HUDEP-2 (cell line): ENCODE results near the gene ORAI2.
"Not testable (repeated sequence)": the region's sequence is repeated elsewhere in the genome, so short reads cannot be mapped to it uniquely, and the experiment has no call there.

Source experiments
- DNase-seq, 76 experiments: peaks; one replicate each; lab custom pipeline; 2025; ENCODE audit not compliant: unreplicated experiment in 76 of 76; lab: John Stamatoyannopoulos, UW

The ORAI2 gene

GRCh38 chr7:102433219-102434038 is at the start of gene ORAI2:
TSS of gene ORAI2 (plus strand) at chr7:102433575. CDS start at chr7:102438957, 5,382 bp downstream.
- peak in 56 of 76 experiments; percentile 7 to 74 (median 50) for DNase-seq

- no peak for DNase-seq
These were observed 46.3 kb upstream of the ORAI2 start for GRCh38 chr7:102387064-102387463.

GRCh38 chr7:102389810-102390209 is 43.6 kb upstream of the ORAI2 start:
- no peak for DNase-seq

- peak in 67 of 76 experiments; percentile 1 to 79 (median 50) for DNase-seq
These were observed 42.5 kb upstream of the ORAI2 start for GRCh38 chr7:102390697-102391484.

- no peak for DNase-seq
These were observed 41.0 kb upstream of the ORAI2 start for GRCh38 chr7:102392330-102392729.

GRCh38 chr7:102393467-102393866 is 39.9 kb upstream of the ORAI2 start:
- DNase-seq, result no peak

- peak in 1 of 76 experiments; percentile 28 for DNase-seq
These were observed 37.8 kb upstream of the ORAI2 start for GRCh38 chr7:102395592-102395872.

GRCh38 chr7:102395873-102396709 is 37.3 kb upstream of the ORAI2 start, which contains the start of gene PRKRIP1:
TSS of gene PRKRIP1 (plus strand) at chr7:102396363. CDS start at chr7:102396412, 49 bp downstream.
- peak in 73 of 76 experiments; percentile 4 to 84 (median 56) for DNase-seq

GRCh38 chr7:102396710-102397019 is 36.7 kb upstream of the ORAI2 start:
- no peak for DNase-seq

- DNase-seq, result no peak
These were observed 34.8 kb upstream of the ORAI2 start for GRCh38 chr7:102398543-102398942.

- no peak for DNase-seq
These were observed 33.0 kb upstream of the ORAI2 start for GRCh38 chr7:102400360-102400759.

GRCh38 chr7:102403563-102403962 is 29.8 kb upstream of the ORAI2 start:
- DNase-seq, result no peak

- peak in 46 of 76 experiments; percentile 3 to 65 (median 24) for DNase-seq
These were observed 29.1 kb upstream of the ORAI2 start for GRCh38 chr7:102404005-102404861.

- not testable (repeated sequence) for DNase-seq
These were observed 28.6 kb upstream of the ORAI2 start for GRCh38 chr7:102404862-102405188.

- no peak for DNase-seq
These were observed 25.5 kb upstream of the ORAI2 start for GRCh38 chr7:102407910-102408309.

- DNase-seq, result not testable (repeated sequence)
These were observed 24.8 kb upstream of the ORAI2 start for GRCh38 chr7:102408530-102408929.

- no peak for DNase-seq
These were observed 24.0 kb upstream of the ORAI2 start for GRCh38 chr7:102409340-102409739.

GRCh38 chr7:102410123-102410522 is 23.3 kb upstream of the ORAI2 start:
- DNase-seq, result no peak

GRCh38 chr7:102410918-102411317 is 22.5 kb upstream of the ORAI2 start:
- DNase-seq, result no peak

GRCh38 chr7:102412548-102412947 is 20.8 kb upstream of the ORAI2 start:
- peak in 58 of 76 experiments; percentile 6 to 66 (median 34) for DNase-seq
